Inflammatory macrophage treated with lipopolysaccharide for 4 hours (primary cell): Measurements from ENCODE around the gene PDXP.
"Not testable (repeated sequence)": the region's sequence is repeated elsewhere in the genome, so short reads cannot be mapped to it uniquely, and the experiment has no call there.

Source experiments
- DNase-seq: peaks from one replicate; pipeline ENCODE4 v3.0.0-alpha.2; 2020

The PDXP gene

DNA sequence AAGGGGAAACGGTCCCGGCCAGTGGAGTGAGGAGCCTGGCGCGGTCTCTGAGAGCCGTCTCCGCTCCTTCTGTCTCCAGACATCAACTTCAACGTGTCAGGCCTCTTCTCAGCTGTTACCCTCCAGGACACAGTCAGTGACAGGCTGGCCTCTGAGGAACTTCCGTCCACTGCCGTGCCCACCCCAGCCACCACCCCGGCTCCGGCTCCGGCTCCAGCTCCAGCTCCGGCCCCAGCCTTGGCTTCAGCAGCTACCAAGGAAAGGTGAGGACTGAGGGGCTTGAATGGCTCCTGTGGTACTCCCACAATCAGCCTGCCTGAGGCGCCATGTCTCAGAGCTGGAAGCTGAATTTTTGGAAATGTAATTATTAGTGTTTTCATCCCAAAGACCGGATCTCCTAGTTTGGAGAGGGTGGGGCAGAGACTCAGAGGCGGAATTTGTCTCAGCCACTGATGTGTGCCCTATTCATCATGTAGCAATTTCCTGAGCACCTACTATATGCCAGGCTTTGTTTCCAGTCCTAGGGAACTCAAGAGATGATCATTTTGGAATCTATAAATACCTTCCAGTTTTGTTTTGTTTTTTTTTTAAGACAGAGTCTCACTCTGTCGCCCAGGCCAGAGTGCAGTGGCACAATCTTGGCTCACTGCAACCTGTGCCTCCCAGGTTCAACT, 7.9 kb upstream of the PDXP start:
- DNase-seq: no peak

DNA sequence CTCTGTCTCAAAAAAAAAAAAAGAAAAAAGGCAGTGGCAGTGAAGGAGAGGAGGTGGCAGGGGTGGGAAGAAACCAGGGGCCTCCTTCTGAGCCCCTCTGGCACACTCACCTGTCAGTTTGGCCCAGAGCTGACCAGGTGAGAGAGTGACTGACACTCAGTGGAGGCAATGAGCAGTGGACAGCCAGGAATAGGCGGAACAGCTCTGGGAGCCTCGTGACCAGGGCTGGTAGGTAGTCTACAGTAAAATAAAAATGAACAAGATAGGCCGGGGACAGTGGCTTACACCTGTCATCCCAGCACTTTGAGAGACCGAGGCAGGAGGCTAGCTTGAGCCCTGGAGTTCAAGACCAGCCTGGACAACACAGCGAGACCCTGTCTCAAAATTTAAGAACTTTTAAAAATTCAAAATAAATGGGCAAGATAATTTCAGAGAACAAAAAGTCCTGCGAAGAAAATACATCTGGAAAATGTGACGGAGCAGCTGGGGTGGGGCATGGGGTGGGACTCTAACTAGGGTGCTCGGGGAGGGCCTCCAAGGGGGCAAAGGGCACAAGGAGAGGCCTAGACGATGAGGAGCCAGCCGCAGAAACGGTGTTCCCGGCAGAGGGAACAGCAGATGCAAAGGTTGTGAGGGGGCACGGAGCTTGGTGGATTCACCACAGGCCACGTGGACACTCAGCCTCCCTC, 3.8 kb upstream of the PDXP start:
- DNase-seq: no peak

DNA sequence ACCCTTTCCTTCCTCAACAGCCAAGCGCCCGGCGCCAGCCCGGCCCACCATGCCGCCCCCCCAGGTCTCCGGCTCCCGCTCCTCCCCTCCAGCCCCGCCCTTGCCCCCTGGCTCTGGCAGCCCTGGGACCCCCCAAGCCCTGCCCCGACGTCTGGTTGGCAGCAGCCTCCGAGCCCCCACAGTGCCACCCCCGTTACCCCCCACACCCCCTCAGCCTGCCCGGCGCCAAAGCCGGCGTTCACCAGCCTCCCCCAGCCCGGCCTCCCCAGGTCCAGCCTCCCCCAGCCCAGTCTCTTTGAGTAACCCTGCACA, 3.3 kb upstream of the PDXP start:
- no peak for DNase-seq

DNA sequence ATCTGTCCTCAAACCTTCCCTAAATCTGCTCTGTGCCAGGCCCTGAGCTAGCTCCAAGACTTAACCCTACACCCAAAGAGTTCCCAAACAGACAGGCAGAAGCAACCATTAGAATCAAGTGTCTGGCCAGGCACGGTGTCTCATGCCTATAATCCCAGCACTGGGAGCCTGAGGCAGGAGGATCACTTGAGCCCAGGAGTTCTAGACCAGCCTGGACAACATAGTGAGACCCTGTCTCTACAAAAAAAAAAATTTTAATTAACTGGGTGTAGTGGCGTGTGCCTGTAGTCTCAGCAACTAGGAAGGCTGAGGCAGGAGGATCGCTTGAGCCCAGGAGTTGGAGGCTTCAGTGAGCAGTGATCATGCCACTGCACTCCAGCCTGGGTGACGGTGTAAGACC, 1.9 kb upstream of the PDXP start:
- not testable (repeated sequence) for DNase-seq

DNA sequence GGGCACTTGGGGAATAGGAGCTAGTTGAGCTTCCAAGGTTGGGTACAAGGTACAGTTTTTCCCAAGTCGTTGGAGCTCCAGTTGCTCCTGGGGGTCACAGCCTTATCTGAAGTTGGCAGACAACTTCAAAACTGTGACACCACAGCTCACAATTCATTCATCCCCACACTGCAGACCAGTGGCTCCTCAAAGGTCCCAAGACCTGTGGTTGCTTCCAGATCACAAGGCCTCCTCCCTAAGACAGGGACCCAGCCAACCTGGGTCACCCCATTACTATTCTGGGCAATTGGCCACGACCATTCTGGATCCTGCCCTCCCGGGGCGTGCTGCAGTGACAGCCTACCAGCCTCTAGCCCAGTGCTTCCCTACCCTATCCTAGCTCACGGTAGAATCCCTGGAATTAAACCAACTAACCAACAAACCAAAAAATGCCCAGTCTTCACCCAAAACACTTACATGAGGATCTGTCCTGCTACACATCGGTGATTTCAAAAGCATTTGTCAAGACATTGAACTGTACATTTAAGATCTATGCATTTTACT, 862 bp upstream of the PDXP start:
- no peak for DNase-seq

DNA sequence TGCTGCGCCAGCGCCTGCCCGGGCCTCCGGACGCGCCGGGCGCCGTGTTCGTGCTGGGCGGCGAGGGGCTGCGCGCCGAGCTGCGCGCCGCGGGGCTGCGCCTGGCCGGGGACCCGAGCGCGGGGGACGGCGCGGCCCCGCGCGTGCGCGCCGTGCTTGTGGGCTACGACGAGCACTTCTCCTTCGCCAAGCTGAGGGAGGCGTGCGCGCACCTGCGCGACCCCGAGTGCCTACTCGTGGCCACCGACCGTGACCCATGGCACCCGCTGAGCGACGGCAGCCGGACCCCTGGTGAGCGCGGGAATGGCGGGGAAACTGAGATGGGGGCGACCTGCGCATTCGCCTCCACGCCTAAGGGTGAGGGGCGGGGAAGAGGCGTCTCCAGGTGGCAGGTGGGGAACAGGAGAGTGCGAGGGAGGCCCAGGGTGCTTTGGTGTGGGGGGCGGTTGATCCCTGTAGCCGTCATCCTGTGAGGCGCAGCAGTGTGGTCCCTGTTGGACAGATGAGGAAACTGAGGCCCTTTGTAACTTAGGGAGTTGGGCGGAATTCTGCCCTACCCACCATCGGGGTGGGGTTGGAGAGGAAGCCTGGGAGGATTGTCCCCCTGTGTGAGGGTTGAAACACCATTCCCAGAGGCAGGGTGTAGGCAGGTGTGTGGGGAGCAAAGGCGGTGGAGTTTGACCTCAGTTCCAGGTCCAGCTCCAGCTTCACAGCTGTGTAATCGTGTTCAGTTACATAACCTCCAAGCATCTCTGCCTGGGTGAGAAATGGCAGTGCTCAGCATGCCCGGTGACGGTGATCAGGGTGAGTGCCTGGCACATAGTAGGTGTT, 758 bp downstream of the PDXP start:
- DNase-seq: no peak

DNA sequence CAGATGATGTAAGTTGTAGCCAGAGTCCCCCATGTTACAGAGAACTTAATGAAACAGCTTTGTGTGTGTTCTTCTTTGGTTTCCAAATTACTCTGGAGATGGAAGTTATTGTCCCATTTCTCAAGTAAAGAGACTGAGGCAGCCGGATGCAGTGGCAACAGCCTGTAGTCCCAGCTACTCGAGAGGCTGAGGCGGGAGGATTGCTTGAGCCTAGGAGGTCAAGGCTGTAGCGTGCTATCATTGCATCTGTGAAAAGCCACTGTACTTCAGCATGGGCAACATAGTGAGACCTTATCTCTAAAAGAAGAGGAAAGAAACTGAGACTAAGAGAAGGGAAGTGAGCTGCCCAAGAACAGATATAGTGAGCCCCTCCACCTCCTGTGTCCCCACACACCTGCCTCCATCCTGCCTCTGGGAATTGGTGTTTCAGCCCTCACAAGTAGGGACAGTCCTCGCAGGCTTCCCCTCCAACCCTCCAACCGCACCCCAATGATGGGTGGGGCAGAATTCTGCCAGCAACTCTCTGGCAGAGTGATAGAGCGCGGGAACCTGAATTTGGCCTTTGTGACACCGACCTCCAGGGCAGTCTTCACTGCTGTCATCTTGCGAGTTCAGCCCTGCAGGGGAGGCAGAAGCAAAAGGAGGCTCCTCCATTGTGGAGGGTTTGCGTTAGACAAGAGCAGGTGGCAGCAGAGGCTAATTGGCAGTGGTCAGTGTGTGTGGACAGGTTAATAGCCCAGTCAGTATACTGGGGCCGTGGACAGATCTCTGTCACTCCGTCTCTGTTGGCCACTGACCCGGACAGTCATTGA, 1.6 kb downstream of the PDXP start:
- DNase-seq: no peak

DNA sequence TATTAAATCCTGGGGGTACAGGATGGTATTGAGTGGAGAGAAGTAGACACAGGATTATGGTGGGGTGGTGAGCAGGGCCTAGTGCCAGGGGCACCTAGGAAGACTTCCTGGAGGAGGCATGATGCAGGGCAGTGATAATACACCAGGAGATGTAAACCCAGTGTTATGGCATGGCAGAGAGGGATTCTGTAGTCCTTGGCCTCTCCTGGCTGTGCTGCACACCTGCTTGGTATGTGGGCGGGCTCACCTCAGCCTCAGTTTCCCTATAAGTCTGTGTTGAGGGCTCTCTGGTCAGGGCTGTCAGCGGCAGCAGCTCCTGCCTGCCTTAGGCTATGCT, 2.2 kb downstream of the PDXP start:
- DNase-seq: no peak

DNA sequence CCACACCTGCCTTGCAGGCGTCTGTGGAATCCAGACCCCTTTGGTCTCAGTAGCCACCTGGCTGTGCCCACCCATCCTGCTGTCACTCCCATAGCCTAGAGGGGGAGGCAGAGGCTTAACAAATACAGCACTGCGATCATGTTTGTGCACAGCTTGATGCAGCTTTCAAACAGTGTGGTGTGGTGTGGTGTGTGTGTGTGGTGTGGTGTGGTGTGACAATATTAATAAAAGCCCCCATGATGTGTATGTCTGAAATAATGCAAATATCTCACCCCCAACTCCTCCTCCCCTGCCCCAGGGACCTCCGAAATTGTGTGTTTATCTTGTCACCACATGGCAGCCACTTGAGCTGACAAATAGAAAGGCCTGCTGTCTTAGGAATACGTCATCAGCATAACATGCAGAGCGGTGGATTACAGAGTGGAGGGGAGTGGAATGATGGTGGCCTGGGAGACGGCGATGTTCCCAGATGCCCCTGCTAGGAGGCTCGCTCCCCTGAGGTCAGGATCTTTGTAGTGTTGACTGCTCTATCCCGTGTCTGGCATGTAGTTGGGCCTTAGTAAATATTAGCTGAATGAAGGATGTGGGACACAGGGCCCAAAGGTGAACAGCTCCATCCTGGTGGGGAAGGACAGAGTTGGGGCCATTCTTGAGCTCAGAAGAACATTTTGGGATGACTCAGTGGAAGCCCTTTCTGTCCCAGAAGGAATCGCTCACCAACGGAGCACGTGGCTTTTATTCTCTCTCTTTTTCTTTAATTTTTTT, 2.8 kb downstream of the PDXP start:
- no peak for DNase-seq

DNA sequence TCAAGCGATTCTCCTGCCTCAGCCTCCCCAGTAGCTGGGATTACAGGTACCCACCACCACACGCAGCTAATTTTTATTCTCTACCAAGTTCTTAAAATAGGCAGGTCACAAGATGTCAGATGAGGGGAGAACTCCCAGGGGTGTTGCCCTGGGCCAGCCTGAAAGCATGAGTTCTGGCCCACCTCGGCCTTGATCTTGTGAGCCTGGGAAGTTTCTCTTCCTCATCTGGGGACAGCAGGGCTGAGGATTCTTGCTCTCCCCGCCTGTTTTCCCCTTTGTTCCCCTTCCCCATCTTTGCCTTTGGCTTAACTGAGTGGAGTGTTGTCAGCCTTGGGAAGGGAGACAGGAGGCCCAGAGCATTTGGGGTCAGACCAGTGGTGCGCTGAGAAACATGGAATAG, 3.5 kb downstream of the PDXP start:
- DNase-seq: peak; percentile 59

DNA sequence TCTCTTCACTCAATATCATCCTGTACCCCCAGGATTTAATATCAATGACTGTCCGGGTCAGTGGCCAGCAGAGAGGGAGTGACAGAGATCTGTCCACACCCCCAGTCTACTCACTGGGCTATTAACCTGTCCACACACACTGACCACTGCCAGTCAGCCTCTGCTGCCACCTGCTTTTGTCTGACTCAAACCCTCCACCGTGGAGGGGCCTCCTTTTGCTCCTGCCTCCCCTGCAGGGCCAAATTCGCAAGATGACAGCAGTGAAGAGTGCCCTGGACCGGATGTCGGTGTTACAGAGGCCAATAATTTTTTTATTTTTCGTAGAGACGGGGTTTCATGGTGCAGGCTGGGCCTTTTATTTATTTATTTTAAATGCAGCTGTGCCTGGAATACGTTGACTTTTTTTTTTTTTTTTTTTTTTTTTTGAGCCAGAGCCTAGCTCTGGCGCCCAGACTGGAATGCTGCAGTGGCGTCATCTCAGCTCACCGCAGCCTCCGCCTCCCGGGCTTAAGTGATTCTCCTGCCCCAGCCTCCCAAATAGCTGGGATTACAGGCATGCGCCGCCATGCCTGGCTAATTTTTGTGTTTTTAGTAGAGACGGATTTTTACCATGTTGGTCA, 5.1 kb downstream of the PDXP start:
- no peak for DNase-seq

DNA sequence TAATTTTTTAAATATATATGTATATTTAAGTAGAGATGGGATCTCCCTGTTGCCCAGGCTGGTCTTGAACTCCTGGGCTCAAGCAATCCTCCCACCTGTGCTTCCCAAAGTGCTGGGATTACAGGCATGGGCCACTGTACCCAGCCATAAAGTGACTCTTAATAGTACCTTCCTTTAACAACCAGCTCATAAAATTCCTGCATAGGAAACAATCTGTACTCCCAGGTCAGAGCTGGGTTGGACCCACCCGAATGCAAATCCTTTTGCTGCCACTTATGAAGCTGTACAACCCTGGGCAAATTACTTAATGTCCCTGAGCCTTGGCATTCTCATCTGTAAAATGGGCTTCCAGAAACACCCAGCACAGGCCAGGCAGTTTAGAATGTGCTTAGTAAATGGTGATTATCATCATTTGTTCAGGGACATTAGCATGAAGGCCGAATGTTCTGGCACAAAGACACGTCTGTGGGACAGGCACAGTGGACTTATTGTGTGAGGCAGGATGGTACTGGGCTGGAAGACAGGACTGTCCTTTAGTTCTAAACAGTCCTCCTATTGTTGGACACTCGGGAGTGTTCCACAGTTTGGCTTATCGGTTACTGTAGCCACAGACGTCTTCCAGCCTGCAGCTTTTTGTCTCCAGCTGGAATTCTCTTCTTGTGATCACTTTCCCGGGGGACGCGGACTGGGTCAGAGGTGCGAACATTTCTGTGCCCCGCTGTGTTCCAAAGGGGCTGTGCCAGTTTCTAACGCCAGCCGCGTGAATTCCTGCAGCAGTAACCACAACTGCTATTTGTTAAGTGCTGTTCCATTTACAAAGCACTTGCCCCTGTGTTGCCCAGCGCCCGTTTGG, 6.0 kb downstream of the PDXP start:
- DNase-seq: no peak

DNA sequence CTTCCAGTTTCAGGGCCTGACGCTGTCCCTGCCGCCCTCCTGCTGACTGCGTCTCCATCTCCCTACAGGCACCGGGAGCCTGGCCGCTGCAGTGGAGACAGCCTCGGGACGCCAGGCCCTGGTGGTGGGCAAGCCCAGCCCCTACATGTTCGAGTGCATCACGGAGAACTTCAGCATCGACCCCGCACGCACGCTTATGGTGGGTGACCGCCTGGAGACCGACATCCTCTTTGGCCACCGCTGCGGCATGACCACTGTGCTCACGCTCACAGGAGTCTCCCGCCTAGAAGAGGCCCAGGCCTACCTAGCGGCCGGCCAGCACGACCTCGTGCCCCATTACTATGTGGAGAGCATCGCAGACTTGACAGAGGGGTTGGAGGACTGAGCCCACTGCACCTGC, 7.0 kb downstream of the PDXP start:
- DNase-seq: no peak

DNA sequence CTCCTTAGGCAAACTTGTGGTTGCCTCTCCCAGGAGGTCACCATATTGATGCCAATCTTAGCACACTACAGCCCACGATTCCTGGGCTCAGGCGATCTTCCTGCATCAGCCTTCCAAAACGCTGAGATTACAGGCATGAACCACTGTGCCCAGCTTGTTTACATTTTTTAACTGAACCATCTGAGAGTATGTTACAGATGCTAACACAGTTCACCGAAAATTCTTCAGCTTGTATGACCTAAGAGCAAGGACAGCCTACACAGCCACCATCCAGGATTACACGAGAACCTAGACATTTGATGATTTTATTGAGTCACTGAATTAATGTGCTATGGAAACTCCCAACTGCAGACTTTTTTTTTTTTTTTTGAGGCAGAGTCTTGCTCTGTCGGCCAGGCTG, 11.1 kb downstream of the PDXP start:
- no peak for DNase-seq

DNA sequence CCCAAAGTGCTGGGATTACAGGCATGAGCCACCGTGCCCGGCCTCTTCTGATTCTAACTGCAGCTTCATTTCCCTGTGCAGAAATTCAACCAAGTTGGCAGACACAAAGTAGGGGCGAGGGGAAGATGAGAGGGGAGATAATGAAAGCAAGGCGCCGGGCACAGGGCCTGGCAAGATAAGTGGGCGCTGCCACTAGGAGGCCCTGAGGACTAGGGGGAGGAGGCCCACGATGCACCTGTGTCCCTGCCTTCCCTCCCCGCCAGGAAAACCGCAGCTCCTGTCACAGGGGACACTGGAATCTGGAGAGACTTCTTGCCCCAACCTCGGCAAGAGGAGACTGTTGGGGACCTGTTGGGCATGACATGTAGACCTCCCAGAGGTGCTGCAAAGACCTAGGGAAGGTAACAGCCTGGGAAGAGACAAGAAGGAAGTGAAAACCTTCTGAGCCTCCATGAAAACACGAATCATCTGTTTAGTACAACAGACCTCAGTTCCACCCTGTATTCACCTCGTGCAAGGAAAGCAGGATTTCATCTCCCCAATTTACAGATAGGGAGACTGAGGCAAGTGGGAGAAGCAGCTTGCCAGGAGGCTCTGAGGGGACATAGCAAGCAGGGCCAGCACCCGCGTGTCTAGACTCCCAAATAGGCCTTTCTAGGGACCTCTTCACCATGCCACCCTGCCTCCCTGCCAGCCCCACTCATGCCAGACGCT, 13.8 kb downstream of the PDXP start:
- DNase-seq: no peak

DNA sequence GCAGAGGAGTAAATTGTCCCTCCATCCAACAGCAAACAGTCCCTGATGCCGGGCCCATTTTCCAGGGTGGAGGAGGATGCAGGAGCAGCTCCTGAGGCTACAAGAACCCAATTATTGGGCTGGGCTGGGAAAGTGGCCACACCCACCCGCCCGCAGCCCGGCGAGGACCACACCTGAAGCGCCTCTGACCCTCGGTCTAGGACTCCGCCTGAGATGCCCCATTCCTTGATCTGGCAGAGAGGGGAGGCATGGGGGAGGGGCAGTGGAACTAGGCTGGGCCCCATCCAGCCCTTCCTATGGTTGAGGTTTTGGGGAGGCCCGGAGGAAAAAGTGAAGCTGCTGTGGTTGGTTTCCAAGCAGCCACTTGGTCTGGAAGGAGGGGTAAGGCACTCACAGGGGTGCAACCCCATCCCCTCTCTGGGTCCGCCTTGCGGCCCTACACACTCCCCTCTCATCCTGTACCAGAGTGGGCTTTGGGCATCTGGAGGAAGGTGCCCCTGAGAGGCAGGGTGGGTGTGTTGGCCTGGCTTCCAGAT, 14.5 kb downstream of the PDXP start:
- no peak for DNase-seq

DNA sequence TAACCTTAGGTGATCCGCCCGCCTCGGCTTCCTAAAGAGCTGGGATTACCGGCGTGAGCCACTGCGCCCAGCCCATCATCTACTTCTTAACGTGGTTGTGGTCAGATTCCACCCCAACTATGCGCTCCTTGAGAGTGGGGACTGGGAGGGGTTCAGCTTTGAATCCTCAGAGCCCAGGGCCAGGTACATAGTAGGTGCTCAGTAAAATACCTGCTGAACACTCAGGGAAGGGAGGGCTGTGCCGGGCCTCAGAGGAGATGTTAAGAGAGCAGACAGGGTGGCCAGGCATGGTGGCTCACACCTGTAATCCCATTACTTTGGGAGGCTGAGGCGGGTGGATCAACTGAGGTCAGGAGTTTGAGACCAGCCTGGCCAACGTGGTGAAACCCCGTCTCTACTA, 15.7 kb downstream of the PDXP start:
- no peak for DNase-seq

DNA sequence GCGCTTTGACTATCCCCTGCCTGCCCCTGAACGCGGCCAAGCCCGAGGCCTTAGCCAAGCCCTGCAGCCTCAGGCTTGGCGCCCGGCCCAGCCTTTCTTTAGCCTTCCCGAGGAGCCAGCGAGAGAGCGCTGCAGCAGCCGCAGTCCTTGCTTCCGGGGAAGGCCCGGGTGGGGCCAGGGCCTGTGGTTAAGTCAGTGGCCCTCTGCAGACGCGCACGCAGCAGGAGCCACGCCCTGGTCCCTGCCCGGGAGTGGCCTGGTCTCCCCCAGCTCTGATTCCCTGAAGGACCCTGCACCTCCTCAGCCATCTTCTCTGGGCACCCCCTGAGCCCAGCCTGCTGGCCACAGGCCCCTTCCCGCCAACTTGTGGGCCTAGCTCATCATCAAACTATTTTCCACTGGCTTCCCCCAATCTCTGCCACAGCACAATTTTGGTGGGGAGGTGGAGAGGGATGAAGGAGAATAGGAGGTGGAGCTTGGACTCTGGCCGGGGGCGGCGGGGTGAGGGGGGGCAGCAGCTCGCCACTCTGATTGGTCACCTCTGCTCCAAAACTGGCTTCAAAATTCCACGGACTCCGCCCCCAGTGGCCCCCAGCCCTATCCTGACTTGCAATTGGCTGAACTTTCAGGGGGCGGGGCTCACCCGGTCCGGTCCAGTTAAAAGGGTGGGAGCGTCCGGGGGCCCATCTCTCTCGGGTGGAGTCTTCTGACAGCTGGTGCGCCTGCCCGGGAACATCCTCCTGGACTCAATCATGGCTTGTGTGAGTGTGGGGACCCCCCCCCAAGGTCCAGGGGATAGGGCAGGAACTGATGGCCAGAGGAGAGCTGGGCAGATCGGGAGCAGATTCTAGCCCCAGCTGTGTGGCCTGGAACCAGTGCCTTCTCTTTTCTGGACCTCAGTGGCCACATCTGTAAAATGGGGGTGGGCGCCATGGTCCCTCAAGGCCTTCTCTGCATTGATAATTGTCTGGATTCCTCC, 16.7 kb downstream of the PDXP start, which contains the start of gene LGALS1:
Gene LGALS1 (plus strand): TSS at position 686 of the 979 bp plus-strand sequence. CDS start 67 bp downstream, at position 753.
- DNase-seq: peak; percentile 95
